Testis (tissue), 2 donors: ENCODE data around the gene TMEM151A.

Source experiments
- CTCF ChIP-seq, 3 experiments: fragments of 450-650 bp in 2 of 3; fragments of 200-600 bp in 1 of 3; sonication (generic) in 1 of 3; IDR thresholded peaks; one replicate each; pipeline ENCODE4 v1.5.1; 2016 to 2019; ENCODE audit warnings: antibody characterized with exemption in 3 of 3, mild to moderate bottlenecking in 2 of 3, moderate library complexity in 1 of 3
- POLR2A ChIP-seq: fragments of 450-650 bp; IDR thresholded peaks from one replicate; pipeline ENCODE4 v1.6.1; 2017; ENCODE audit warnings: antibody characterized with exemption, mild to moderate bottlenecking, moderate library complexity

DNA sequence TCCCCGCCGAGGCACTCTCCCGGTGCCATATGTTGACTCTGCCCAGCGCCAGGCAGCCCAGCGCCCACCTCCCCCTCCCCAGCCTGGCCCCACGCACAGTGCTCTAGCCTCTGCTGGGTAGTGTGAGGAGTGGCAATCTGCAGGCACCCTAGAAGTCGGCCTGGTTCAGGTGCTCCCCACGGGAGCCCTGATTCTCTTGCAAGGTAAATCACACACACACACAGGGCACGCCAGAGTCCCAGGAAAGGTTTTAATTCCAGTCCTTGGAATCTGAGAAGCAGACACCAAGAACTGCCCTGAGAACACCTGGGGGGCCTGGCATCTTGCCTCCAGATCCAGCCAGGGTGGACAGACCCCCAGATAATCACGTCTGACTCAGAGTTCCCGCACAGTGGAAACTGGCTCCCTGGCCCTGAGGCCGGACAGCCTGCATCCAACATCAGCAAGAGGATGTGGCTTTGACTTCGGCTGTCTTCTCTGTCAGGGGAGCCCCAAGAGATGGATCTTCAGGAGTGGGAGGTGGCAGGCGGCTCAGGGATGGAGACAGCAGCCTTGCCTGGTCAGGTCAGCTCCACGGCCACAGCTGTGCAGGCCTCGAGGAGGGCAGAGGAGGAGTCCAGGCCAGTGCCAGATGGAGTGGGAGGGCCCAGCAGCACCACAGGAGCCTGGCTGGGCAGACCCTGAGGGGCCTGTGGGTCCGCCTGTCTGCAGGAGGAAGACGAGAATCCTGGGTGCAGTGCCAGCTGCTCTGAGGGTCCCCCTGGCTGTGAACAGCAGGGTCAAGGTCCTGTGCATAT is 45.6 kb downstream of the TMEM151A start:
- TF ChIP-seq CTCF (IDR thresholded peaks at IDR 0.05) (no peak), POLR2A (no peak)
